Fibroblast of skin of left biceps (primary cell): ENCODE results near the gene NOX3.

ENCODE experiments used
- DNase-seq, 2 experiments: peaks; one replicate each; pipeline ENCODE4 v3.0.0-alpha.2; 2013; ENCODE audit warnings: low read depth in 2 of 2

The NOX3 gene

GRCh38 chr6:155434096-155434495 is 21.5 kb downstream of the NOX3 start:
- DNase-seq, result no peak

- DNase-seq, result no peak
These were observed 23.3 kb downstream of the NOX3 start for GRCh38 chr6:155432293-155432692.

GRCh38 chr6:155429321-155429893 is 26.2 kb downstream of the NOX3 start:
- no peak for DNase-seq

- DNase-seq, result no peak
These were observed 29.2 kb downstream of the NOX3 start for GRCh38 chr6:155426408-155426945.

- no peak for DNase-seq
These were observed 31.5 kb downstream of the NOX3 start for GRCh38 chr6:155424181-155424580.

GRCh38 chr6:155422635-155423034 is 33.0 kb downstream of the NOX3 start:
- DNase-seq, result no peak

GRCh38 chr6:155420492-155420891 is 35.1 kb downstream of the NOX3 start:
- no peak for DNase-seq

- peak; percentile 25 to 32 for DNase-seq
These were observed 36.5 kb downstream of the NOX3 start for GRCh38 chr6:155419161-155419560.

GRCh38 chr6:155418017-155418761 is 37.5 kb downstream of the NOX3 start:
- DNase-seq, result peak; percentile 40 to 41

GRCh38 chr6:155417454-155417853 is 38.2 kb downstream of the NOX3 start:
- DNase-seq, result no peak

- DNase-seq, result no peak
These were observed 39.7 kb downstream of the NOX3 start for GRCh38 chr6:155415953-155416352.

- no peak for DNase-seq
These were observed 41.6 kb downstream of the NOX3 start for GRCh38 chr6:155414049-155414448.

GRCh38 chr6:155412335-155412734 is 43.3 kb downstream of the NOX3 start:
- DNase-seq, result no peak

- DNase-seq, result no peak
These were observed 44.2 kb downstream of the NOX3 start for GRCh38 chr6:155411154-155412052.

GRCh38 chr6:155409391-155409790 is 46.2 kb downstream of the NOX3 start:
- DNase-seq, result no peak

GRCh38 chr6:155408981-155409380 is 46.7 kb downstream of the NOX3 start:
- DNase-seq, result no peak

GRCh38 chr6:155408231-155408630 is 47.4 kb downstream of the NOX3 start:
- no peak for DNase-seq

- no peak for DNase-seq
These were observed 48.8 kb downstream of the NOX3 start for GRCh38 chr6:155406801-155407200.

GRCh38 chr6:155404937-155405336 is 50.7 kb downstream of the NOX3 start:
- DNase-seq, result no peak

- DNase-seq, result no peak
These were observed 52.9 kb downstream of the NOX3 start for GRCh38 chr6:155402656-155403304.

- DNase-seq, result no peak
These were observed 55.0 kb downstream of the NOX3 start for GRCh38 chr6:155400654-155400965.
